SU-DHL-6 (cell line): Measurements from ENCODE around the gene CDH13.

Experiments
- CTCF ChIP-seq: fragments of 200-600 bp; sonication (generic); IDR thresholded peaks from one replicate; pipeline ENCODE4 v1.5.1; 2017; ENCODE audit warnings: antibody characterized with exemption, mild to moderate bottlenecking, low read length, moderate library complexity; ENCODE audit not compliant: insufficient read depth, poor library complexity, severe bottlenecking
- EZH2phosphoT487 ChIP-seq: fragments of 200-600 bp; sonication (generic), shearing (Covaris generic); conservative IDR thresholded peaks from 2 replicates; pipeline ENCODE4 v1.6.1; 2018; ENCODE audit warnings: mild to moderate bottlenecking, antibody characterized with exemption, low read length, moderate library complexity, mixed read lengths

- TF ChIP-seq CTCF (no peak), EZH2phosphoT487 (no peak)
These were observed 644.4 kb downstream of the CDH13 start for GRCh38 chr16:83271123-83271522.
